GM18507 (cell line): Measurements from ENCODE around the gene HOXC10.

Source experiments
- DNase-seq: peaks from one replicate; pipeline ENCODE4 v3.0.0; 2011; ENCODE audit warnings: low read depth; ENCODE audit not compliant: insufficient read length; ENCODE audit errors: extremely low spot score
- FAIRE-seq: peaks from 2 replicates; lab custom pipeline; 2011; peaks lifted over from hg19 to GRCh38; lab: Jason Lieb, UNC

Gene HOXC10

DNA sequence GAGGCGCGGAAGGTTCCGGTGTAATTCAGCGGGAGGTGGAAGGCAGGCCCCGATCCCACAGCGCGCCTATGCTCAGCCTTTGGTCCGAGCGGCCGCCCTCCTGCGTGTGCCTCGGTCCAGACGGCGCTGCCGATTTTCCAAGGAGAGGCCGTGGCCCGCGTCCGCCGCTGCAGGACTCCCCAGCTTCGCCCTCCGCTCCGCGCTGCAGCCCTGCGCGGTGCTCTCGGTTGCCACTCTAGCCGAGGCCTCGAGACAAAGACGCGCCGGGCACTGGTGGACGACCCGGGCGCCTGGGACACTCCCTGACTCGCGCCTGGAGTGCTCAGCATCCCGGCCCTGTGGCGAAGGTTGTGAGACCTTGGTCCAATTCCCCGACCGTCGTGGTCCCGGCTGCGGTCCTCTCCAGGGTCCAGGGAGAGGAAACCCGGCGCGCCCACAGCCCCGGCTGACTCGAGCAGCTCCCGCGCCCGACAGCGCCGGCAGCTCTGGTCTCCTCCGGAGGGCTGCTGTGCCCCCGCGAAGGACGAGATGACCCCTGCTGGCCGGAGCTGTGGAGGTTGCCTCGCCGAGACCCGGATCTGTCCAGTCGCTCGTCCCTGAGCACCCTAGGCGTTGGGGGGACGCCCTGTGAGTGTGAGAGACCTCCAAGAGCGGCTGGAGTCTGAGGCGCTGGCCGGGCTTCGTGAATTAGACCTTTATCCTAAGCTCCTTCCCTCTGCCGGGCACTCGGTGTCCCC is 23.8 kb upstream of the HOXC10 start:
- FAIRE-seq (no peak), DNase-seq (no peak)

DNA sequence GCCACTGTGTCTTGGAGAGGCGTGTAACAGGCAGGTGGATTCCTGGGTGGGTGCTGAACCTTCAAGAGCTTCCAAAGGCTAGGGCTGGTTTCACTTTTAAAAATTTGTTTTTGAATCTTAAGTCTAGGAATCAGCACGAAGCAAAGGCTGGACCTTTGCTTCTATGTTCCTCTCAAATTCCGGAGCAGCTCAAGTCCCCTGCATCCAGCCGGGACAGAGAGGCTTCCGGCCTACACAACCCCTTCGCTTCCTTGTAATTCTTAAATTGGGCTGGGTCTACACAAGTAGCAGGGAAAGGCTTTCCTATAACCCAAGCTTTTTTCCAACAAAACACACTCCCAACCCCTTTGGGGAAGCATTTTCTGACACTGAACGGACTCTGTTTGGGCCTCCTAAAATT is 21.9 kb upstream of the HOXC10 start:
- no peak for DNase-seq
- FAIRE-seq, result no peak

DNA sequence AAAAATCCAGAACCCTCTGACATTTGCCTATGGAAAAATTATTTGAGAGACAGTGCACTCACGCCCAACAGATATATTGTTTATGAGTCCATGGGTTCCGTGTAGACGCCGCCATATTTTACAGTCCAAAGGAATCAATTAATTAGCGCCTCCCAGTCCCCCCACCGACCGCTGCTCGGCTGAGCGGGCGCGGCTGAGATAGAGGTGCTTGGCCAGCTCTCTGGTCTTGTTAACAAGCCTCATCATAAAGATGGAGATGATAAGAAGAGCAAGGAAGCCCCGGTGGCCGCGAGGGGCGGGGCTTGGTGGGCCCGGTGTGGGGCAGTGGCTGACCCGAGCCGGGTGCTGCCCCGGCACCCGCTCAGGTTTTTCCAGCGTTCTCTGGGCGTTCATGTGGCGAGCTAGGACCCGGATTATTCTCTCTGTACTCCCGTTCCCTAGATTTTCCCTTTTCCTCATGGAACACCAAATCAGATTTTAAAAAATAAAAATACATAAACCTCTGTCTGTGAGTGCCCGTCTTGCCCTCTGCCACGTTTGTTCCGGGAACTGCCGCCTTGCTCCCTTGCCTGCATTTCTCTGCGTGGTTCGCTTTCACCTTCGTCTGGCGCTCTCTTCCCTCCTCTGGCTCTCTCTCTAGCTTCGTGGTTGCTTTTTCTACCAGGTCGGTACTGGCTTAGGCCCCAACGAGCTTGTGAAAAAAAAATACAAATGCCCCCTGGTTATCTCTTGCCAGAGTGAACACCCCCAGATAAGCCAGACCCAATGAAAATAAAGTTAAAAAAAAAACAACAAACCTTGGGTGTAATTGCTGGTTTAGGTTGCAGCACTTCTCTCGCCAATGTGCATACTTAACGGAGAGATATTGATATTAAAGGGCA is 21.3 kb upstream of the HOXC10 start:
- no peak for FAIRE-seq
- no peak for DNase-seq

DNA sequence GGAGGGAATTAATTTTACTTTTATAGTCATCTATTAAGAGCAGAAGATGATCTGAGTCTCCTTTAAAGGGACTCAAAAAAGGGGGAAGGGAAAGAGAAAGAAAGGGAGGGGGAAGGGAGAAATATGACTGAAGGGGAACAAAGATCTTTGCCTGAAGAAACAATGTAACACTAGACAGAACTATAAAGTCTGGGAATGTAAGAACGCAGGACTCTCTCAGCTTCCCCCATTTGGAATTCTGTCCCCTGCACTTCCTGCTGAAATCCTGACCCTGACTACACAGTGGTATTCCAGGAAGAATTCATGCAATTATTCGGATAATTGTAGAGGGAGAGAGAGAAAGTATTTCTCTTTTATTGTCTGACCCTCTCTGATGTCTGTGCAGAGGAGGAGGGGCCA is 20.6 kb upstream of the HOXC10 start:
- no peak for DNase-seq
- FAIRE-seq, result no peak

DNA sequence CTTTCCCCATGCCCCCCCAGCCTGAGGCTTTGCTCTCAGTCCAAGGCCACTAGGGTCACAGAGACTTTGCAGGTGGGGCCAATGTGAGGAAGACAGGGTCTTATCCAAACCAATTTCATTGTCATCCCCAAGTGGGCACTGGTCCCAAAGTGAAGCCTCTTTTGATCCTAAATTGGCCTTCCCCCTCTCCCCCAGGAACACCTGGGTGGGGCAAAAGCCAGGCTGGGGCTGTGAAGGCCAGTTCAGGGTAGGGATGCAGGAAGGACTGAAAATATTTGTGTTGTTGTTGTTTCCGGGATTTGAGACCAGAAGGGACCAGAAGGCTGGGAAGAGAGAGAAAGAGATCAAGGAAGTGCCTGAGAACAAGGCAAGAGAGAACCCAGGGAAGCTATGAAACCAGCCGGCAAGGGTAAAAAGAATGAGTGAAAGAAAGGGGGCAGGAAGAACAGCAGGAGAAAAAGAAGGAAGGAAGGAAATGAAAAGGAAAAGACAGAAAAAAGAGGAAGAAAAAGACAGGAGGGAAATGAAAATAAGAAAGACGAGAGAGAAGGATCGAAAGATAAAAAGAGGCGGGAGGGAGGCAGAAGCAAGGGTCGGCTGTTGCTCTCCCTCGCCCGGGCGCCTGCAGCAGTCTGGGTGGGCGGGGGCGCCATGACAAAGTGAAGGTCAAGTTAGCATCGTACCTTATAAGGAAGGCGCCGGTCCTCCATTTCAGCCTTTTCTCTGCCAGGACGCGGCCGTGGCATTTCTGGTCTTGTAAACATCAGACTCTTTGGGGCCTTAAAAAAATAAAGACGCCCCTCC is 19.5 kb upstream of the HOXC10 start:
- DNase-seq (no peak), FAIRE-seq (no peak)

DNA sequence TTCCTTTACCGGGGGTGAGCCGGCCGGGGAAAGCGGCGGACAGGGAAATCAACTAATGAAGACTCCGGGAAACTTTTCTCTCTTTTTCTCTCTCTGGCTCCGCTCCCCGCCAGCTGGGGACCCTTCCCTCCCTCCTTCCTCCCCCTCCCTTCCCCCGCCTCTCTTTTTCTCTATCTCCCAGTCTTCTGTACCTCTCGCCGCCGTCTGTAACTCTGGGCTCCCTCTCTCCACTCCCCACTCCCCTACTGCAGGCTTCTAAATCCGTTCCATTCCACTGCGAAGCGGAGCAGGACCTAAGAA is 18.9 kb upstream of the HOXC10 start:
- no peak for DNase-seq
- FAIRE-seq, result no peak

DNA sequence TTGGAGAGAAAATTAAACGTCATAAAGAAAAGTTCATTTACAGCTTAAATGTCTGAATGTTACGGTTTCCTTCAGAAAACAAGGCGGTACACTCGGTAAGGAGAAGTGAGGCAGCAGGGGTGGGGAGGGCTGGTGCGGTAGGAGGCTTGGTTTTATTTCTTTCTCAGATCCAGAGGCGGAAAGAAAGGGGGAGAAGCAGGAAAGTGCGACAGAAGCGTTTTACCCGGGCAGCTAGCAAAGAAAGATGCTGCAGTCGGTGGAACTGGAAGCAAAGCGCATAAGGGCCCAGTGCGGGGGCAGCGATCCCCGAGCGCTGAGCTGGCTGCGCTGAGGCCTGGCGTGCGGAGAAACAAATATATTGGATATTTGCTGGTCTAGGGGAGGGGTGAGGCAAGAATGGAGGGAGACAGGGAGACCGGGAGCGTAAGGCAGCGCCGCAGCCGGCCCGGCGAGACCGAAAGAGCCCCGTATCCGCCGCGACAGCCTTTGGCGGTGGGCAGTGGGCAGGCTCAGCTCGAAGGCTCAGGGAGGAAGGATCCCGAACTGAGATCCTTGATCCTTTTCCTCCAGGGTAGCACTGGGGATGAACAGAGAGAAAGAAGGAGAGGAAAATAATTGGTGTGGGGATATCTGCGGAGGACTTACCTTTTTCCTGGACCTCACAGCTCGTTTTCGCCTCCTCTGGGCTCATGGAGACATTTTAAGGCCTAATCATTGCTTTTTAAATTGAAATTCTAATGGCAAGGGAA is 18.4 kb upstream of the HOXC10 start:
- DNase-seq (no peak), FAIRE-seq (no peak)

DNA sequence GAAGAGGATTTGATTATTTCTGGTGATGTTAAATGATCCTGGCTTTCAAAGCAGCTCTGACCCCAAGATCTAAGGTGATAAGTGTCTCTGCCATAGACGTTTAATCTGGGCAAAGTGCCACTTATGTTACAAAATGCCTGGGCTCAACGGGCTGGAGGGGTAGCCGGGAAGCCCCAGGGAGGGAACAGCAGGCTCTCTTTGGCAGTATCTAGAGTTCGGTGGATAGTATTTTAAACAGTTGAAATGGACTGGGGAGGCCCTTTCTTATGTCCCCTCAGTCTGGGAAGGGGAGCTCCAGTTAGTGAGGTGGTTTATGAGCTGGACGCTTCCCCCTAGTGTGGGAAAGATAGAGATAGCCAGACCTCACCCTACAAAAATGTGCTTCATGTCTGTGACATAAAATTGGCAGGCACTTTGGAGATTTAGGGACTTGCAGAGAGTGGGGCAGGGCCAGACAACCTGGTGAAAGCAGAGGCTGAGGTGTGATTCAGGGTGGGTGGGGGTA is 17.5 kb upstream of the HOXC10 start:
- no peak for DNase-seq
- no peak for FAIRE-seq

DNA sequence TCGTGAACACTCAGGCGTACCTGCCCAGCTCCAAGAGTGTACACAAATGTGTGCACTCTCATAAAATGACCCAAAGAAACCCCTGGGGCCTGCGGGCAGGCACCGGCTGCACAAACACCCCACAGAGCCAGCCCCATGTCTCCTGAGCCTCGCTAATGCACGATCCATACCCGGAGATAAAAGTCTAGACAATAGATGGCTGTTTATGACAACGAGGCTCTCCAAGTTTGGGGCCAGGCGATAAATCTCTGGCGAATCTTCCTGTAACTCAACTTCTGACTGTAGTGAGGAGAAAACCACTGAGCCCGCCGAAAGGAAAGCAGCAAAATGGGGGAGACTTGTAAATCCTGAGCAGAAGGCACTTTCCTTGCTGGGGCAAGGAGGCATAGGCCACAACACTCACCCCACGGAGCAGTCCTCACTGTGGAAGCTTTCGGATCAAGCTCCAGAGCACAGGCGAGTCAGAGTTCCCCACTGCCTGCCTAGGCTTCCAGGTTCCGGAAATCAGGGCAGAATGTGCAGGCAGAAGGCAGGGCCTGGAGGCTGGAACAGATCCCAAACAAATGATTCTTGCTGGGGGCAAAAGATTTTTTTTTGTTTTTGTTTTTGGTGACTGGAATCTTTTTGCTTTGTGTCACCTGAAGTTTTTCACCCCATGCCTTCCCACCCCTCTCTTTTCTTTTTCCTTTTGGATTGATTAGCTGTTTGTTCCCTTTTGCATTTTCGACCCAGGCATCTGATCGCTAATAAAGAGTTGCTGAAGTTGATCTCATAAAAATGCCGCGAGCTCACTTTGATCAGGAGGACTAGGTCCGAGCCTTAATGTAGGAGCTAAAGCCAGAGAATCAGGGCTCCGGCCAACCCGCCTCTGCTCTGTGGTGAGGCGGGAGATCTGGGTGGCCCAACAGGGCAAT is 16.5 kb upstream of the HOXC10 start:
- FAIRE-seq, result no peak
- DNase-seq, result no peak

DNA sequence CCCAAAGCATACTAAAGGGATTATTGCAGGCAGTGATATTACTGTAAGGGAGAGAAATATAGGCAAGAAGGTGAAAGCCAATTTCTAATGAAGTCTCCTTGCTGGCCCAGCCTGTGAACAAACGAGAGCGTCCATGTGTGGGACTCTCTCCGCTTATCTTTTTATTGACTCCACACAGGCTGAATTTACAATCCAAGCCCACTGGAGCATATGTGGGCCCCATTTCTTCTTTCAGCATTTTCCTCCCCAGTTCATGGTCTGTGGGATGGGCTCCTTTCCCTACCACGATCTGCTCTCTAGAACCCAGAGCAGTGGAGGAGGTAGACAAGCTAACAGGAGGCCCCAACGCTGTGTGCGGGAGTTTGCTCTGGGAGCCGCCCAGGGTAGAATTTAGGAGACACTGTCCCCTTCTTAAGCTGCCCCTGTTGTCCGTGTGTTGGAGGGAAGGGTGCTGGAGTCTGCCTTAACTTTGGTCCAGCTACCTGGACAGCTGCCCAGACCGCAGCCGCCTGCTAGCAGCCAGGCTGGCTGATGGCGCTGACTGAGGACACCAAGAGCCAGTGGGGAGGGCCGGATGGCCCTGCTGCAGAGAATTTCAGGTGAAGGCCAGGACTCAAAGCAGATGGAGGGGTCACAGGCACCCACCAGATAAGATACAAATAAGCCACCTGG is 15.2 kb upstream of the HOXC10 start:
- no peak for FAIRE-seq
- DNase-seq, result no peak

DNA sequence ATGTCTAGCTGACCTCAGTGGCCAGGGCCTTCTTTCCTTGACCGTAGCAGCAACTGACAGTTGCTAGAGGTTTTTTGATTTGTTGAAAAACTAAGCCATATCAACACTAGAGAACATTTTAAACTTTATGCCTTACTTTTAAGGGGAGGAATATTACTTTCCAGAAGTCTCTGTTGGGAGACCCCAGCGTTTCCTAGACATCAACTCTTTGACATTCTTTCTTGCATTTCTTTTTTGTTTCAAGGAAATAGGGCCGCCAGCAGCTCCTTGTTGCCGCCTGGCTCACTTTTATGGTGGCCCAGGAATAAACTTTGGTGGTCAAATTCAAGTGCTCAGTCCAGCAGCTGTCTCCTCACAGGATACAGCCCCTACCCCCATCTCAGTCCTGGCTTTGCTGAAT is 14.5 kb upstream of the HOXC10 start:
- DNase-seq (no peak), FAIRE-seq (no peak)

DNA sequence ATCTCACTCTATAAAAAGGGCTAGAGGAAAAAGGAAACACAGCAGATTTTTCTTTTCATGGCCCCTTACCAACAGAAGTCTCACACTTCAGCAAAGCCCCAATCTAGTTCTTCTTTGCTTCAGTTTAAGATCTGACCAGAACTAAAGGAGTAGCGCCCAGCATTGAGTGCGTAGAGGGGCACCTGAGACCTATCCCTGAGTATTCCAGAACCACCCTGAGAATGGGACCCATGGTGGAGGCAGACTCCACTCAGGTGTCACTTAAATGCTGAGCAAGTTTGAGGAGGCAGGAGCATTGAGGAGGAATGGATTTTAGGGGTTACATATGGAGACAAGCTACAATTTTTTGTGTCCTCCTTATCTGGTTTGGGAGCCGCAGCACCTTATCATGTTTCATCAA is 13.8 kb upstream of the HOXC10 start:
- FAIRE-seq (no peak), DNase-seq (no peak)

DNA sequence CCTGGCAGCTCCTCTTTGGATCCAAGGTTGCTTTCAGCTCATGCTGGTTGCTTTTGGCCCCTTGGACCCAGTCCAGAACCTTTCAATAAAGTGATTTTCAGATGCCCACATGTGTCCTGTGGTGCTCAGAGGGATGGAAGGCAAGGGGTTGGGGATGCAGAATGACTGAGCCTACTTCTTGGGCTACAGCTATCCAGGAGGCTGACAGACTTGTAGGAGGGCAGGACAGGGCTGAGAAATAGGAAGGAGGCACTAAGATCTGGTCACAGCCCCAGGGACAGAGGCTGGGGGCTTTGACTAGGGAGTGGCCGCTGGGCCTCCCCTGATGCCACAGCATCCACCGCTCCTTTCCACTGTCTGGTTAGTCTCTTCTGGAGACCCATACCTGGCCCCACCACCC is 13.3 kb upstream of the HOXC10 start:
- FAIRE-seq (no peak), DNase-seq (no peak)

DNA sequence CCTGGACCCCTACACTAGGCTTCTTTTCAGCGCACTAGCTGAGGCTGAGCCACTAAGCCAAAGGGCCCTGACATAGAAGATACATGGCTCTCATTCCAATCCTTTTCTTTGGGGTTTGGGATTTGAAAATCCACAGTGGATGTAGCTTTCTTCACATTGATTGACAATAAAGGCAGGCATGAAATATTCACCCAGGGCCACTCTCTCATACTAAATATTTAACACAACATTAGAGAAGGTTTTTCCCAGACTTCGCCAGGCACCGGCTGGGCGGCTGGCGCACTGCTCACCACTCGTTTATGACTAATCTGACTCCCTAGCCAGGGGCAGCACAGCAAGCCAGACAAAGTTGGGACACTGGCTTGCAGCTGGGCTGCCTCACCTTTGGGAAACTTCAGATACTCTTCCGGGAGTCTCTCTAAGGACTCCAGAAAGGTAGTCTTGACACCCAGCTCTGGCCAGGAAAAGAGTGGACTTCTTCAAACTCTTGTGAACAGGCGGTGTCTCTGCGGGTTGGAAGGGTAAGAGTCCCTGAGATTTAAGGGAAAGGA is 12.7 kb upstream of the HOXC10 start:
- FAIRE-seq (no peak), DNase-seq (no peak)

DNA sequence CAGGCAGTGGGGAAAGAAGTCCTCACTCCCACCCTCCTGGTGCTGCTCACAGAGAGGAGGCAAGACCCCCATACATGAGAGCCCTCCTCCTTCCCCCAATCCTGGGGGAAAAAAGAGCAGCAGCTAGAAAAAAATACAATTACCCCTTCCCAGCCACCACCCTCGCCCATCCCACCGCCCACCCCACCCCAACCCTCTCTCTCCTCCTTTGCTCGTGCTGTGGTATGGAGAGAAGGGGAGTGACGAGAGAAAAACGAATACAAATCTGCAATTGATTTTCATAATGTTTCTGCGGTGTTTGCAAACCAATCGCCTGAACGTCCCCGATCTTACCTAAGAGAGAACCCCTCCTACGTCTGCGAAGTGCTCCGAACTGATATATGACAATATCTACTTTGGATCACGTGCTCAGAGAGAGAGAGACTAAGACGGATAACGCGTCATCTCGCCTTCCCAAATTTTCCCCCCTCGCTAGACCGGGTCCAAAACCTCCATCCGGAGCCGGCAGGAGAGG is 12.2 kb upstream of the HOXC10 start, which contains the start of gene HOXC11:
TSS of gene HOXC11 (plus strand) at position 405 of the 514 bp plus-strand sequence. CDS start 116 bp downstream, outside the sequence.
- DNase-seq (no peak), FAIRE-seq (no peak)

DNA sequence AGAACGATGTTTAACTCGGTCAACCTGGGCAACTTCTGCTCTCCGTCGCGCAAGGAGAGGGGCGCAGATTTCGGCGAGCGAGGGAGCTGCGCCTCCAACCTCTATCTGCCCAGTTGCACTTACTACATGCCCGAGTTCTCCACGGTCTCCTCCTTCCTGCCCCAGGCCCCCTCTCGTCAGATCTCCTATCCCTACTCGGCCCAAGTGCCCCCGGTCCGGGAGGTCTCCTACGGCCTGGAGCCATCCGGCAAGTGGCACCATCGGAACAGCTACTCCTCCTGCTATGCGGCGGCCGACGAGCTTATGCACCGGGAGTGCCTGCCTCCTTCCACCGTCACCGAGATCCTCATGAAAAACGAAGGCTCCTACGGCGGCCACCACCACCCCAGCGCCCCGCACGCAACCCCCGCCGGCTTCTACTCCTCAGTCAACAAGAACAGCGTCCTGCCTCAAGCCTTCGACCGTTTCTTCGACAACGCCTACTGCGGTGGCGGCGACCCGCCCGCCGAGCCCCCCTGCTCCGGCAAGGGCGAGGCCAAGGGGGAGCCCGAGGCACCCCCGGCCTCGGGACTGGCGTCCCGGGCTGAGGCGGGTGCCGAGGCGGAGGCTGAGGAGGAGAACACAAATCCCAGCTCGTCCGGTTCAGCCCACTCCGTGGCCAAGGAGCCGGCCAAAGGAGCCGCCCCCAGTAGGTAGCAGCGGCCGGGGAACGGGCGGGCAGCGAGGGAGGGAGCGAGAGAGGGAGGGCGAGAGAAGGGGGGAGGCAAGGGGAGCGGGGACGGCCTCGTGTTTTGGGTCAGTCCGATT is 11.5 kb upstream of the HOXC10 start:
- FAIRE-seq (no peak), DNase-seq (no peak)
